Activated T-helper 1 cell treated with Interleukin-2 at 50 U/mL for 16 hours (primary cell): ENCODE data around the gene TMEM196.
"Not testable (repeated sequence)": the region's sequence is repeated elsewhere in the genome, so short reads cannot be mapped to it uniquely, and the experiment has no call there.

Experiments
- DNase-seq: peaks from one replicate; pipeline ENCODE4 v3.0.0-alpha.2; 2020; ENCODE audit warnings: low read depth

Gene TMEM196

GRCh38 chr7:19707240-19707639 lies 66.2 kb downstream of the TMEM196 start:
- DNase-seq, result no peak

- DNase-seq, result no peak
Measured at GRCh38 chr7:19705663-19706062, 67.8 kb downstream of the TMEM196 start.

- no peak for DNase-seq
Measured at GRCh38 chr7:19701471-19701870, 71.9 kb downstream of the TMEM196 start.

GRCh38 chr7:19700936-19701335 lies 72.5 kb downstream of the TMEM196 start:
- no peak for DNase-seq

- DNase-seq, result no peak
Measured at GRCh38 chr7:19698331-19698730, 75.1 kb downstream of the TMEM196 start.

- no peak for DNase-seq
Measured at GRCh38 chr7:19696926-19697325, 76.5 kb downstream of the TMEM196 start.

- no peak for DNase-seq
Measured at GRCh38 chr7:19692111-19692828, 81.1 kb downstream of the TMEM196 start.

- no peak for DNase-seq
Measured at GRCh38 chr7:19690736-19691135, 82.7 kb downstream of the TMEM196 start.

- not testable (repeated sequence) for DNase-seq
Measured at GRCh38 chr7:19689130-19689529, 84.3 kb downstream of the TMEM196 start.

GRCh38 chr7:19681596-19681995 lies 91.8 kb downstream of the TMEM196 start:
- no peak for DNase-seq

GRCh38 chr7:19677180-19677579 lies 96.2 kb downstream of the TMEM196 start:
- DNase-seq, result no peak

GRCh38 chr7:19675816-19676215 lies 97.6 kb downstream of the TMEM196 start:
- no peak for DNase-seq

GRCh38 chr7:19674266-19674960 lies 99.0 kb downstream of the TMEM196 start:
- DNase-seq, result no peak

- DNase-seq, result no peak
Measured at GRCh38 chr7:19670806-19671205, 102.6 kb downstream of the TMEM196 start.
